ENCODE data around the gene FLYWCH2.

FLYWCH2 gene

DNA sequence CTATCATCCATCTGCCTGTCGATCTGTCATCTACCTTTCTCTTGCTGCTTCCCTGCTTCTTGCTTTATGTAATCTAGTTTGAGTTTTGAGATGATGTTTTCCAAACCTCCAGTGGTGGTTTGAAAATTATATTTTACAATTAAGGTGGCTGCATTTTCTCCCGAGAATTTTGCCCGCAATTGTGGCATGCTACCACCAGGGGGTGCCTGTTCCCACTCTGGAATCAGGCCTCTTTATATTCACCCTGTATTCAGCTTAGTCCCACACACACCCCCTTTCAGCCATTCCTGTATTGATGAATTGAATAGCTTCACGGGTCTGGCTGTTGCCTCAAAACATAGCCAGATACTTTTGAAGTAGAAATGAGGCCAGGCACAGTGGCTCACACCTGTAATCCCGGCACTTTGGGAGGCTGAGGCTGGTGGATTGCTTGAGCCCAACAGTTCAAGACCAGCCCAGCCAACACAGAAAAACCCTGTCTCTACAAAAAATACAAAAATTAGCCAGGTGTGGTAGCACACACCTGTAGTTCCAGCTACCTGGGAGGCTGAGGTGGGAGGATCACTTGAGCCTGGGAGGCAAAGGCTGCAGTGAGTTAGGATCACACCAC is 28.2 kb upstream of the FLYWCH2 start:
- no peak for DNase-seq (ENCODE audit: low read depth)

DNA sequence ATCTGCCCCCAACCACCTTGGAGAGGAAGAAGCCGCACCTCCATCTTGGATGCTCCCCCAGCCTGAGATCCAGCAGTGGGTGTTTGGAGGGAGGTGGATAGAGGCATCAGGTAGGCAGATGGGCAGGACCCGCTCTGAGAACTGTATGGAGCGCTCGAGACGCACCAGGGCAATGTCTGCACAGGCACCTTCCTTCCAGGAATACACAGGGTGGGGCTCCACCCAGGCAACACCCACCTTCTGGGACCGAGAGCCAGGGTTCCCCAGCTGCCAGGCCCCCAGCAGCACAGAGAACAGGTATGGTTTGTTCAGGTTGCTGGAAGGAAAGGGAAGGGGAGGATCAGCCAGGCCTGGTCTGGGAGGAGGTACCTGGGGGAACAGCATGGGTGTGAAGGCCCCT is 27.5 kb upstream of the FLYWCH2 start:
- no peak for DNase-seq (ENCODE audit: low read depth)

DNA sequence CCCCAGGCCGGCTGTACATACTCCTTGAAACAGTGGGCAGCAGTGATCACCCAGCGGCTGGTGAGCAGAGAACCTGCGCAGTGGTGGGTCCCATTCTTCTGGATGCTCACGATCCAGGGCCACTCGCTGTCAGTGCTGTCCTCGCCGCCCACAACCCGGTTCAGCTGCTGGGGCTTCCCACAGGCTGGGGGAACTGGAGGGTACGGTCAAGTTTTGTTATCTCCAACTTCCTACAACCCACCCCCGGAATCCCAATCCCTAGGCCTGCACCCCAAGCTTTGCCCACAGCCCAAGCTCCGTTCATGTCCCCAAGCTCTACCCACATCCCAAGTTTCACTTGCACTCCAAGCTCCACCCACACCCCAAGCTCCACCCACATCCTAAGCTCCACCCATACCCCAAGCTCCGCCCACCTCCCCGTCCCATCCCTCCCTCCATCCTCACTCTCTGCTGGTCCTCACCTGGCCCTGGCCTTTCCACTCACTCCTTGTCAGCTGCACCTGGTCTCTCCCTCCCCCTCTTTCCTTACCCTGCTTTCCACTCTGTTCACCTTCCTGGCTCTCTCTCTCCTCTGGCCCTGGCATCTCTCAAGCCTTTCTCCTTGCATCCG is 26.8 kb upstream of the FLYWCH2 start:
- no peak for DNase-seq (ENCODE audit: low read depth)

DNA sequence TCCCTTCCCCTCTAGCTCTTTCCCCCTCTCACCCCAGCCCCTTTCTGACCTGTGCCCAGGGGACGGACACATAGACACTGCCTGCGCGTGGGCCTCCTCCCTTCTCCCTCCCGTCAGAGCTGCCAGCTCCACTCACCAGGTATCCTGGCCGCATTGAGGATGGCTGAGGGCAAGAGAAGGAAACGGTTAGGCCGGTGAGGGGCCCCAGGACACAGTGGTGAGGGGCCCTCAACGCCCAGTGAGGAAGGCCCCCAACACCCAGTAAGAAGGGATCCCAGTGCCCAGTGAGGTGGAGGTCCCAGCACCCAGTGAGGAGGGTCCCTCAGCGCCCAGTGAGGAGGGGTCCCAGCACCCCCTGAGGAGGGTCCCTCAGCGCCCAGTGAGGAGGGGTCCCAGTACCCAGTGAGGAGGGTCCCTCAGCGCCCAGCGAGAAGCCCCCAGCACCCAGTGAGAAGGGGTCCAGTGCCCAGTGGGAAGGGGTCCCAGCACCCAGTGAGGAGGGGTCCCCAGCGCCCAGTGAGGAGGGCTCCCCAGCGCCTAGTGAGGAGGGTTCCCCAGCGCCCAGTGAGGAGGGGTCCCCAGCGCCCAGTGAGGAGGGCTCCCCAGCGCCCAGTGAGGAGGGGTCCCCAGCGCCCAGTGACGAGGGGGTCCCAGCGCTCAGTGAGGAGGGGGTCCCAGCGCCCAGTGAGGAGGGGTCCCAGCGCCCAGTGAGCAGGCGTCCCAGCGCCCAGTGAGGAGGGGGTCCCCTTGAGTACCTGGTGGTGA is 26.1 kb upstream of the FLYWCH2 start:
- no peak for DNase-seq (ENCODE audit: low read depth)

DNA sequence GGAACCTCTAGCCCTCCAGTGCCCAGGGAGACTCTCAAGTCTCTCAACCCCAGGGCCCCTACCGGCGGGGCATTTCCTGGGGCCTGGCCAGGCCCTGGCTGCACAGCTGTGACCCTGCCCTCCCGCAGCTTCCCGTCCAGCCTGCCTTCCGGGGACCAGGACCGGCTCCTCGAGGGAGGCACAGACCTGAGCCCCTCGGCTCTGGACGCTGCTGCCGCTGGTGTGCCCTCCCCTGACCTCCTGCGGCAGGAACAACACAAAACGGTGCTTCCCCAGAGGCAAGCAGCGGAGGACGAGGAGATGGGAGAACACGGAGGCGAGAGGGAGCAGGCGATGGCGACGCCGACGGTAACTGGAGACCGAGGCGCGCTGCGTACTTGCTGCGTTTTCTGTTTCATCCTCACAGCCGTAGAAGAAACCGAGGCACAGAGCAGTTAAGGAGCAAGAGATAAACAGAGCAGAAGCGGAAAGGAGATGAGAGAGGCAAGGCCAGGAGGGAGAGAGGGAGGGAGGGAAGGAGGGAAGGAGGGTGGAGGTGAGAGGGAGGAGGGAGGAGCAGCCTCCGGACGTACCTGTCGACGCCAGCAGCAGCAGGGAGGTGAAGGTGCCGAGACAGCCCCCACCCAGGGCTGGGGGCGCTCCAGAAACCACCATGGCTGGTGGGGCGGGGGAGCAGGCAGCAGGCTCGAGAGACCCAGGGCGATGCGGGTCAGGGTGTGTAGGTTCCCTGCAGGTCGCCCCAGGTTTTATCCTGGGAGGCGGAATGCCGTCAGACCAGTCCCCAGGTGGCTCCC is 25.4 kb upstream of the FLYWCH2 start, which contains the start of gene PRSS22:
TSS of gene PRSS22 (minus strand) at position 720 of the 794 bp plus-strand sequence. CDS start at position 654, 66 bp downstream.
- no peak for DNase-seq (ENCODE audit: low read depth)

DNA sequence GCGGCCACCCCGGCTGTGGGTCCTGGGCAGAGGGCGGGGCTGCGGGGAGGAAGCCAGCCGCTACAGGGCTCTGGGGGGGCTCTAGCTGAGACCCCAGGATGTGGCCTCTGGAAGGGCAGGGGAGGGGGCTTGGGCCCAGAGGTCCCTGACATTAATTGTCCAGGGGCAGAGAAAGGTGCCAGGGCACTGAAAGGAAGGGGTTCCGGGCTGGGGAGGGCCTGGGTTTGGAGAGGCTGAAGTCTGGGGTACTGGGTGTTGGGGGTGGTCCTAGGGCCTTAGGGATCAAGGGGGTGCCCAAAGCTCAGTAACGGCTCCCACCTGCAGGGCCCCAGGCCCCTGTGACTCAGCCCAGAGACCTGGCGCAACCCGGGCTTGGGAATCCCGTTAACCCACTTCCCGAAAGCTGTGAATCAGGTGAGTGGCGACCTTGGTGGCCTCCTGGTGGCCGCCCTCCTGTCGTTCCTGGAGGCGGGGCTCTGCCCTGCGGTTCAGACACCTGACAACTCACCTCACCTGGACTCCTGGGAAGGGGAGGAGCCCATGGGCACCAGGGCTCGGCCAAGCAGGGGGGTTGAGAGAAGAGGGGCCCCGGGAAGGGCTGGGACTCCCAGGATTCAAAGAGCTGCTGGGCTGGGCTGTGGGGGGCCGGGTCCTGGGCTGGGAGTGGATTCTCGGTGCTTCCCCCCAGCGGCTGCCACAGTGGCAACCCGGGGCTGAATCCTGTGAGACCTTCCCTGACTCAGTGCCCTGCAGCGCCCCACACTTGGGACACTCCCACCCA is 24.6 kb upstream of the FLYWCH2 start:
- no peak for DNase-seq (ENCODE audit: low read depth)

DNA sequence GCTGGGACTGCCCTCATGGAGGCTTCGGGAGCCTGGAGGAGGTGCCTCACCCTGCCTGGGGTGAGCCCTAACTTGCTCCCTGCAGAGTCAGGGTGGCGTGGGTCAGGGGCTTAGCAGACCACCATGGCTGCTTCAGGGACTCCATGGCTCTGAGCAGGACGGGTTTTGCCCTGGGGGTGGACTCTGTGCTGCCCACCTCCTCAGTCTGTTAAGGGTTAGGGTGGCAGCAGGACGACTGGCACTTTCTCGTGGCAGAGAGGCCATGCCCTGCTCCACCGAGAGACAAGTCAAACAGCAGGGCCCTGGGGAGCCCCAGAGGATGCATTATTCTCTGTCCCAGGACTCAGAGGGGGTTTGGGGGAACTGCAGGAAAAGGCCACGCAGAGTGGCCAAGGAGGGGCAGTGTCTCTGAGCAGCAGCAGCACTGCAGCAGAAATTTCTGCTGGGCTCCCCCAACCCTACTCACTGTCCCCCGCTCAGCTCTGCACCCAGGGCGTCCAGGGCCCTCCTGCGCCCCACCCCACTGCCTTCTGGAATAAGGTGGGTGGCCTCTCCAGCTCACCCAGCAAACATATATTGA is 23.2 kb upstream of the FLYWCH2 start:
- DNase-seq (ENCODE audit: low read depth) = no peak

DNA sequence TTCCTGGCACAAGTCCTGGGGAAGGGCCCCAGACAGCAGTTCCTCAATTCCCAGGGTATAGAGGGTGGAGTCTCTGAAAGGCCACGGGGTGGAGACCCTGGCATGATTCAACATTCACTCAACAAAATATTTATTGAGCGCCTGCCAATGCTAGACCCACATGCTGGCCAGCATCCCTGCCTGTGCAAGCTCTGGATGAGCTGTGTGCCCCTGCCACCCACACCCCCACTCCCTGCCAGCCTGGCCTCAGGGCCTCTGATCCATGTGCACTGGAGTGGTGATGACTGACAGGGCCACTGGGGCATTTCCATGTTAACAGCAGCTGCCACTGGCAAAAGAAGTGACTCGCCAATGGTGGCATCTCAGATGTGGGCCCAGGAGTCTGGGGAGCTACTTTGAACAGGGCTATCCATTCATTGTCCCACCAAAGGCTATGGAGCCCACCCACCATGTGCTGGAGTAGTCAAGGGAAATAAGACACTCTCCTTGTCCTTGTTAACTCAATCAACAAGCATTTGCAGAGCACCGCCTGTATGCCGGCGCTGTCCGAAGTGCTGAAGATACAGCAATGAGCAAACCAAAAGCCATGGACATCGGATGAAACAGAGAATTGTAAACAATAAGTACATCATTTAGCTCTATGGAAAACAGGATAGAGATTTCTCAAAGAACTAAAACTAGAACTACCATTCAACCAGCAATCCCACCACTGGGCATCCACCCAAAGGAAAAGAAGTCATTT is 22.0 kb upstream of the FLYWCH2 start:
- DNase-seq (ENCODE audit: low read depth) = no peak

DNA sequence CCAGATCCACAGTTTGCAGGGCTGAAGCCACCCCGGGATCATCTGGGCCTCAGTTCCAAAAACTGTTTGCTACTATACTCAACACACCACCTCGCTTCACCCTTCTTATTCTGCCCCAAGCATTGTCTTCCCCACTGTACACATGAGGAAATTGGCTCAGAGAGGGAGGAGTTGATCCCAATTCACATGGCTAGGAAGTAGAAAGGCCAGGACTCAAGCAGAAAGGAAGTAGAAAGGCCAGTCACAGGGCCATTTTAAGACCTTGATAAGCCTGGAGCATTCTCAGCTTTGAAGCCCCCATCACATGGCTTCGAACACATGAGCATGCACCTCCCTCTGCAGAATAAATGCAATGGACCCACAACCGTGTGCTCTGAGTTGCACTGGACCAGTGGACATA is 17.4 kb upstream of the FLYWCH2 start:
- no peak for DNase-seq (ENCODE audit: low read depth)

DNA sequence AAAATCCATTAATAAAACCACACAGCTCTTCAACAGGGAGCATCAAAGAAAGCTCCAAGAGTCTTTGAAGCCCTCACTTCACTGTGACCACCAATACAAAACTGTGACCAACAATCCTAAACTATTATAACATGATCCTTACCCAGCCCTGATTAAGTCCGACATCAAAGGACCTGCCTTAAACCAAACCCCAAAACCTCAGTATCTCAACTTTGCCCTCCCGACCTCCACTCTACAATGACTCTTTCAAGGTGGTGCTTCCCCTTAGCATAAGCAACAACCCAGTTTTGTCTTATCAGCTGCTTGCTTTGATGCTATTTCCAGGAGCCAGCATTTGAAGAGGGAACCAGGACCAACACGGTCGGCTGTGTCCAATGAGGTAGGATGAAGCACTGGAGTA is 16.6 kb upstream of the FLYWCH2 start:
- no peak for DNase-seq (ENCODE audit: low read depth)

DNA sequence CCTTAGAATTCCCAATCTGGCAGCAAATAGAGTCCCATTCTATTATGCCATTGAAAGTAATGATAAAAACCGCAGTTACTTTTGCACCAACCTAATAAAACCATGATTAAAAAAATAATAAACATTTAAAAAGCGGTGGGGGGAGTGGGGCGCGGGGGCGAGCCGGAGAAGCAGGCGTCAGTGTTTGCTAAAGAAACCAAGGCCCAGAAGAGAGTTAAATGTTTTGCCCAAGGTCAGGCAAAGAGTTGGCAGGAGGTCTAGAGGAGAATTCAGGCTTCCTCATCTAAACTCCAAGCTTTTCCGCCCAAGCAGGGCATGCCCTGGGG is 15.4 kb upstream of the FLYWCH2 start:
- DNase-seq (ENCODE audit: low read depth) = no peak

DNA sequence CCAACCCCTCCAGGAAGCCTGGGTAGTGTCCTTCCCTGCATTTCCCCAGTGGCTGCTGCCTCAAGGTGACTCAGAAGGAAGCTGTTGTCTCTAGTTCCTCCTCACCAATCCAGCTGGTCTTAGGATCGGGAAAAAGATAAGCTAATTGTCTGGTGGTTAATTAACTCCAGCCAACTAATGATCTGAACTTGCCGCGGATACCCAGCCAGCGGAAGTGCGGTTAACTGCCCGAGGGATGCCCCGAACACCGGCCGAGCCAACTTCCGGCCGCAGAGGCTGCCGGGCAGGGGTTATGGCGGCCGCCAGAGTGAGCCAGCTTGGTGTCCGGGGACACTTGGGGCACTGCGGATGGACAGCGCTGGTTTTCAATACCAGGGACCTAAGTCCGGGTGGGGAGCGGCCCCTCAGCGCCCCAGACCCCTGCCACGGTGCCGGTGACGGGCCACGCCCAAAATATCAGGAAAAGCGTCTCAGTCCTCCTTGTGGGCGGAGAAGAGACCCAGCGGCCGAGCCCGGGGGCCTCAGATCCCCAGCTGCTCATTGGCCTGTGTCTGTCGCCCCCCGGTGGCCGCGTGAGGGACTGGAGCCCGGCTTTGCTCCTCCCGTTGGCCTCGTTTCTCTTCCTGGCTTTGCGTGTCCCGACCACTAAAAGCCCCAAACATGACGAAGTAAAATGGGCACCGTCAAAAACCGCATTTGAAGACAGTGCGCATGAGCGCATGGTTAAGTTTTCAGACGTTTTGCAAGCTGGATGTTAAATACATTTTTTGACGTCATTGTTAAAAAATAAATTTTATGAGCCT is 14.8 kb upstream of the FLYWCH2 start:
- DNase-seq (ENCODE audit: low read depth) = peak; percentile 94

DNA sequence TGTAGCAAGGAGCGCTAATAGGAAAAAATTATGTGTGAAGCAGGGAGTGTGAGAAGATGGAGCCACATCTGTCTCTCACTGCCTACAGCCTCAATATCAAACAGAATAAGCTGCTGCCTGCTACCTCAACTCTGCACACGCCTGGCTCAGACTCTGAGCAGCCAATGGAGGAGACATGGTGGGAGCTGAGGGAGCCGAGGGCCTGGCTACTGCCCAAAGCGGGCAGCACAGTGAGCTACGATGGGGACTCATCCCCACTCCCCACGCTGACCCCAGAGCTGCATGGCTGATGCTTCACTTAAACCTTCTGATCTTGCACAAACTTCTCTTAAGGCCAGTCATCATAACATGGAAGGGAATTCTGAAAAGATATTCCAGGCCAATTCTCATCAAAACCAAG is 11.1 kb upstream of the FLYWCH2 start:
- DNase-seq (ENCODE audit: low read depth) = no peak

DNA sequence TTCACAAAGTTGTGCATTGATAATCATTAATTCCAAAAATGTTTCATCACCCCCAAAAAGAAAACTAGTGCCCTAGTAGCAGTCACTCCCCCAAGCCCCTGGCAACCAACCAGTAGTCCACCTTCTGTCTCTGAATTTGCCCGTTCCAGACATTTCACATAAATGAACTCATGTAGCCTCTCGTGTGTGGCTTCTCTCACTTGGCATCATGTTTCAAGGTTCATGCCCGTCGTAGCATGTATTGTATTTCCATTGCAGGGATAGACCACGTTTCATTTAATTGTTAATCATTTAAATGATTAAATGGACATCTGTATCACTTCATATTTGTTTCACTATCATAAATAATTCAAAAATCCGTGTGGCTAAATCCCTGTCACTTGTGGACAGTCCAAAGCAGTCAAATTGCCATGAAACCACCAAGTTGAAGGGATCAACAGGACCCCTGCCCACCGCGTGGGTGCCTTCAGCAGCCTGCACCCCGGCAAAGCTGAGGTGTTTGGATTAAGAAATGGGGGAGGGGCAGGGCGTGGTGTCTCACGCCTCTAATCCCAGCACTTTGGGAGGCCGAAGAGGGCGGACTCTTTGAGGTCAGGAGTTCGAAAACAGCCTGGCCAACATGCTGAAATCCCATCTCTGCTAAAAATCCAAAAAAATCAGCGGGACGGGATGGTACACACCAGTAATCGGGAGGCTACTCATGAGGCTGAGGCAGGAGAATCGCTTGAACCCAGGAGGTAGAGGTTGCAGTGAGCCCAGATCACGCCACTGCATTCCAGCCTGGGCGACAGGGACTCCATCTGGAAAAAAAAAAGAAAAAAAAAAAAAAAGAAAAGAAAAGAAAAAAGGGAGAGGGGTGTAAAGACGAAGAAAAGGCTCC is 8.7 kb upstream of the FLYWCH2 start:
- no peak for DNase-seq (ENCODE audit: low read depth)

DNA sequence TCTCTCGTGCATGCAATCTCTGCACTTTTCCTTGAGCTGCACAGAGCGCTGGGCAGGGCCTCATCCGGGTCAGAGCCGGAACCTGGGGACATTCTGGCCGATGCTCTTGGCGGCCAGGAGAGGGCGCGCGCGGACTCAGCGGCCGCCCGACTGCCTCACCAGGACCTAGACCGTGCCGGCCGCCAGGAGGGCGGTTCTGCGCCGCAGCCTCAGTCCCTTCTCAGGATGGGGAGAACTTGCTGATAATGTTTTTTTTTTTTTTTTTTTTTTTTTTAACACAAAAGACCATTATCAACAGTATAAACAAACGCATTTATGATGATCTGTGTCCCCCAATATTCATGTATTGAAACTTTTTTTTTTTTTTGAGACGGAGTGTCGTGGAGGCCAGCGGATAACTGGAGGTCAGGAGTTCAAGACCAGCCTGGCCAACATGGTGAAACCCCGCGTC is 8.1 kb upstream of the FLYWCH2 start:
- DNase-seq (ENCODE audit: low read depth) = peak; percentile 27

DNA sequence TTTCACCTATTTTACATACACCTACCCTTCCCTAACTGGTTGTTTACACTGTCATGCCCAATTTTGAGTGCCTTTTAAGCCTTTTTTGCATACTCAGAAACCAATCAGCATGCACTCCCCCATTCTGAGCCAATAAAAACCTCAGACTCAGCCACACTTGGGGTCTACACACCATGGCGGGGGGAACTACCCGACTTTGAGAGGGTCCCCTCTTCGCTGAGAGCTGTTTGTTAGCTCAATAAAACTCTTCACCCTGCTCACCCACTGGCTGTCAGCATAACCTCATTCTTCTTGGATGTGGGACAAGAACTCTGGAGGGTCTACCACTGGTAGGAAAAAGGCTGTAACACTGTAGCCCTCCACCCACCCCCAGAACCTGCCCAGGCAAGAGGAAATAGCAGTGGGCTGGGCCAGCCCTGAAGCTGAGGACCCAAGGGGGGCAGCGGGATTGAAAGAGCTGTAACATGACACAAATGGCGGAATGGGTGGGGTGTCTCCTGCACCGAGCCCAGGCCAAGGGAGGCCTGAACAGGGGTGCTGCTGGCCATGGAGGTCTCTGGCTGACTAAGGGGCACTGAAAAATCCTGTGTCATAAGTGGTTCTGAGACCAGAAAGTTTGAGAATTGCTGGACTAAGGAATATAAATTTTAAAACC is 3.0 kb upstream of the FLYWCH2 start:
- DNase-seq (ENCODE audit: low read depth) = no peak

DNA sequence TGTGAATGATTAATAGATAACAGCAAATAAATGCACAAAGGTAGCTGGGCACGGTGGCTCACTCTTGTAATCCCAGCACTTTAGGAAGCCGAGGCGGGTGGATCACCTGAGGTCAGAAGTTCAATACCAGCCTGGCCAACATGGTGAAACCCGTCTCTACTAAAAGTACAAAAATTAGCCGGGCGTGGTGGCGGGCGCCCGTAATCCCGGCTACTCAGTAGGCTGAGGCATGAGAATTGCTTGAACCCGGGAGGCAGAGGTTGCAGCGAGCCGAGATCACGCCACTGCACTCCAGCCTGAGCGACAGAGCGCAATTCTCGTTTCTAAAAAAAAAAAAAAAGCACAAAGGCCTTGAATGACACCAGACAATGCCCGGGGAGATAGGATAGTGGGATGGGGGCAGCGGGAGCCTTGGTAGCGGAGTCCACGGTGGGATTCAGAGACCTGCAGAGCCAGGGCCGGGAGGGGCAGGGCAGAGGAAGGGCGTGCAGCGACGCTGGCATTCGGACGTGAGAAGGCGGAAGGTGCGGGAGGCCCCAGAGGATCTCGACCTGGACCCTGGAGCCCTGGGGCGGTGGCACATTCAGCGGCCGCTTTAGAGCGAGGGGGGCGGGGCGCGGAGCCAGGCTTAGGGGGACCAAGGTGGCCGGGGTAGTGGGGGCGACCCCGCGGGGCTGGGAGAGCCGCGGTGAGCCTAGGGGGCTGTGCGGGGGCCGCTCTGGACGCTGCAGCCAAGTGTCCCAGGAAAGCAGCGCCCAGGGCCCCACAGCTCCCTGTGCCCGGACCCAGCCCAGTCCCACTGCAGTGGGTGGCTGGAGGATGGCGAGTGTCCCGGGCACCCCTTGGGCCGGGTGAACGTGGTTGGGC is 999 bp upstream of the FLYWCH2 start:
- DNase-seq (ENCODE audit: low read depth) = no peak
